Measurements from ENCODE around the gene MINDY4. TPM values are rescaled to one million over a fixed set of nuclear protein-coding genes. Genes with fewer than 3 reads are reported as not detected.

MINDY4 gene
- total and polyA plus RNA-seq, 2 of the 13 experiments (the other 11 are each of a cell fraction or from before 2014, with no cell fraction given) = not detected

DNA sequence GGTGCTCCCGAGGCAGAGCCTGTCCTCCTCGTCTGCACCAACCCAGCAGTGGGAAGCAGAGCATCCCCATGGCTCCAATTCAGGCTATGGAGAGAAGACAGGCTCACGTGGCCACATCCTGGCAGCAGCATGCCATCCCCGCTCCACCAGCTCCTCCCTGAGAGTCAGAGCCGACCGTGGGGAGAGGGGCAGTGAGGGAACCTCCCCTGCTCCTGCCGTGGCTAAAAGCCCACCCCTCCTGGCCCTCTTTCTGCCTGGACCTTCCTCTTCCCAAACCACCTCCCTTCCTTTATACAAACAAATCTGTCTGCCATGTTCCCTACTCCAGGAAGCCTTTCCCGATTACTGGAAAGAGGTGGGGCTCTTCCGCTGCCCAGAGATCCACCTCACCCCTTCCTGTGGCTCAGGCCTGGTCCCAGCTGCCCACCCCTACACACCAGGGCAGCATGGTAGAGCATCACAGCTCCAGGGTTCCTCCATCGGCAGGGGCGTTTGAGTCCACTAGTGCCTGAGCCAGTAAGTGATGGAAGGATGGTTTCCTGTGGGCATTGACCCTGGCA is 129.7 kb downstream of the MINDY4 start (continued):
- no peak for TF ChIP-seq ZBTB39 (CRISPR knock-in tag; IDR thresholded peaks at IDR 0.05)
- no peak for TF ChIP-seq TCF7L2 (IDR thresholded peaks at IDR 0.05; ENCODE audit: low read depth, low read length)
- no peak for TF ChIP-seq CAMTA2 (CRISPR knock-in tag; IDR thresholded peaks at IDR 0.05; ENCODE audit: borderline replicate concordance)

DNA sequence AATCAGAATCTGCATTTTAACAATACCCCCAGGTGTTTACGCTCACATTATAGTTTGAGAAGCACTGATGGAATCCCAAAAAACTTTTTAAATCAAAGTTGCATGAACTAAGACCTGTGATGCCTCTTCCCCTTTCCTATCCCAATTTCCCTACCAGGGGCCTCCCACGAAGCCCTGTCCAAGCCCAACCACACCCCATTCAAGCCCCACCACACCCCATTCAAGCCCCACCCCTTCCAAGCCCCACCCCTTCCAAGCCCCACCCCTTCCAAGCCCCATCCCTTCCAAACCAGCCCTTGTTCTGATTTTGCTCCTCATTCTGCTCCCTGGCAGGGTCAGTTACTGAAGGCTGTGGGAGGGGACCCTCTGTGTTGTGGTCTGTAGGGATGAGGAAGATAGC is 130.6 kb downstream of the MINDY4 start:
- ATAC-seq (no peak), DNase-seq (ENCODE audit: low spot score) (no peak), FAIRE-seq (no peak)
- Histone ChIP-seq H3K79me2 (ENCODE audit: insufficient read depth, low read length) (no peaks in the 10 kb centered on the region), H3K4me3 (replicated peaks in 1 of 3; ENCODE audit: insufficient read depth in 1 of 3, low read depth in 2 of 3, low read length in 3 of 3) (no peak overlapping the region), H3K9ac (ENCODE audit: insufficient read depth, low read depth, low read length) (no peak overlapping the region), H3K9me3 (ENCODE audit: low read length) (no peaks in the 10 kb centered on the region), H2AFZ (ENCODE audit: low read length) (no peak overlapping the region), H3K36me3 (replicated peaks in 1 of 2; ENCODE audit: control insufficient read depth in 1 of 2, insufficient read depth in 2 of 2, low read length in 2 of 2) (no peaks in the 10 kb centered on the region), H3K27me3 (ENCODE audit: control insufficient read depth in 1 of 2, insufficient read depth in 2 of 2, low read length in 2 of 2) (no peaks in the 10 kb centered on the region; a peak in 1 of 5 replicates), H3K4me1 (ENCODE audit: insufficient read depth, low read length) (no peaks in the 10 kb centered on the region), H3K27ac (ENCODE audit: extremely low read length, insufficient read depth, low read length) (no peak overlapping the region), H4K20me1 (ENCODE audit: insufficient read depth, low read length) (no peaks in the 10 kb centered on the region), H3K4me2 (ENCODE audit: low read depth, low read length) (no peak overlapping the region)
- ChIA-PET CTCF (ENCODE audit: low intra/inter-chr PET ratio, low total read pairs) (no interaction called here), POLR2A (no interaction called here)
- in situ Hi-C loops (cut with HindIII; ENCODE audit: extremely low pct_ligation_motif_present, low pct_unique_long_range_greater_than_20kb) = no loop called here
- no peak for TF ChIP-seq FOXJ3 (CRISPR knock-in tag; IDR thresholded peaks at IDR 0.05; ENCODE audit: borderline replicate concordance)
- TF ChIP-seq, protein P1, sequence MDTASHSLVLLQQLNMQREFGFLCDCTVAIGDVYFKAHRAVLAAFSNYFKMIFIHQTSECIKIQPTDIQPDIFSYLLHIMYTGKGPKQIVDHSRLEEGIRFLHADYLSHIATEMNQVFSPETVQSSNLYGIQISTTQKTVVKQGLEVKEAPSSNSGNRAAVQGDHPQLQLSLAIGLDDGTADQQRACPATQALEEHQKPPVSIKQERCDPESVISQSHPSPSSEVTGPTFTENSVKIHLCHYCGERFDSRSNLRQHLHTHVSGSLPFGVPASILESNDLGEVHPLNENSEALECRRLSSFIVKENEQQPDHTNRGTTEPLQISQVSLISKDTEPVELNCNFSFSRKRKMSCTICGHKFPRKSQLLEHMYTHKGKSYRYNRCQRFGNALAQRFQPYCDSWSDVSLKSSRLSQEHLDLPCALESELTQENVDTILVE (CRISPR knock-in tag; IDR thresholded peaks at IDR 0.05) = no peak
- TF ChIP-seq MED8 (CRISPR knock-in tag; IDR thresholded peaks at IDR 0.05; ENCODE audit: insufficient replicate concordance) = no peak
- WGBS (ENCODE audit: low lambda C conversion rate) = 32% methylated on average over 2 of the region's 2 CpGs
- BruUV-seq (replicated peaks) = no TSS peak
- intact Hi-C loops (cut with micrococcal nuclease; ENCODE audit: unreplicated experiment) = no loop called here

All from HepG2 (cell line).